KMS-11 (cell line): Measurements from ENCODE around the gene RUNX1.

Experiments used
- H2AFZ ChIP-seq: fragments of 200-600 bp; sonication (generic); 2 replicates; pipeline ENCODE4 v1.6.1; 2016; ENCODE audit warnings: antibody characterized with exemption, mixed run types, low read depth
- H3K27ac ChIP-seq: fragments of 200-600 bp; sonication (generic); 2 replicates; pipeline ENCODE4 v1.6.1; 2016; ENCODE audit warnings: mild to moderate bottlenecking, mixed run types
- H3K27me3 ChIP-seq: fragments of 200-600 bp; sonication (generic); 2 replicates; pipeline ENCODE4 v1.6.1; 2017; ENCODE audit warnings: mild to moderate bottlenecking, low read depth, mixed run types, moderate library complexity; ENCODE audit not compliant: insufficient read depth
- H3K36me3 ChIP-seq: fragments of 200-600 bp; sonication (generic); 2 replicates; pipeline ENCODE4 v1.6.1; 2017; ENCODE audit warnings: mild to moderate bottlenecking, mixed run types; ENCODE audit not compliant: insufficient read depth
- H3K4me1 ChIP-seq: fragments of 200-600 bp; sonication (generic); 2 replicates; pipeline ENCODE4 v1.6.1; 2016; ENCODE audit warnings: mild to moderate bottlenecking, low read depth, mixed run types; ENCODE audit not compliant: poor library complexity, severe bottlenecking
- H3K4me2 ChIP-seq: fragments of 200-600 bp; sonication (generic); 2 replicates; pipeline ENCODE4 v1.7.0; 2016; ENCODE audit warnings: mild to moderate bottlenecking, mixed run types
- H3K4me3 ChIP-seq: fragments of 200-600 bp; sonication (generic); IDR thresholded peaks from 2 replicates; pipeline ENCODE4 v1.6.1; 2017; ENCODE audit warnings: low read depth, low read length, mixed read lengths; ENCODE audit not compliant: insufficient read depth
- H3K79me2 ChIP-seq: fragments of 200-600 bp; sonication (generic); 2 replicates; pipeline ENCODE4 v1.6.1; 2016; ENCODE audit warnings: low read depth, mixed run types; ENCODE audit not compliant: insufficient read depth
- H3K9ac ChIP-seq: fragments of 200-600 bp; sonication (generic); 2 replicates; pipeline ENCODE4 v1.6.1; 2016; ENCODE audit warnings: mild to moderate bottlenecking, mixed run types
- H4K20me1 ChIP-seq: fragments of 200-600 bp; sonication (generic); 2 replicates; pipeline ENCODE4 v1.6.1; 2016; ENCODE audit warnings: mild to moderate bottlenecking, mixed run types; ENCODE audit not compliant: insufficient read depth
- CTCF ChIP-seq: fragments of 200-600 bp; sonication (generic); conservative IDR thresholded peaks from 2 replicates; pipeline ENCODE4 v1.6.1; 2017; ENCODE audit warnings: low read depth, mild to moderate bottlenecking, antibody characterized with exemption, low read length, moderate library complexity, mixed read lengths

RUNX1 gene

DNA sequence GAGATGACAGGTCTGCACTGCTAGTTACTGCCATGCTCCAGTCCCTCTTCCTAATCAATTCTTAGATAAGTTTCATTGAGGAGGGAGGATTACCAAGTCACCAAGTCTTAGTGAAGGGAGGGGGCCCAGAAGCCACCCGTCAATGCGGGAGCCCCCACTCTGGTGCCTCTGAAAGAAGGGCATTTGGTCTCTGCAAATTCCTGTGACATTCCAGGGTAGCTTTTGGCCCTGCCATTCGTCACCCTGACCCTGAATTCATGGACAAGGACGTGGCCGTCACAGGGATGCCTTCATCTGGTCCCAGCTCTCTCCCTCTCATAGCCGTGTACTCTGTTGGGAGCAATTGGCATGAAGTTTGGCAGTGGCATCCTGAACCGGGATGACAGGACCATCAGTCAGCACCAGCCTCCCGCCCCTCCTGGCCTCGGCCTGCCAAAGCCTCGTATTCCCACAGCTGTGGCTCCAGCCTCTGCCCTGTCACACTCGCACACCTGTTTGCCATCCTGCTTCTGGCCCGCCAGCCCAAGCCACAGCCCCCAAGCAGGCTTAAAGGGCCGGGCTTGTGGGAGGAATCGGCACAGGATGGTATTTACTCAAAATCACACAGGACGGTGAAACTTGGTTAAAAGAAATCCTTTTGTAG lies 229.6 kb downstream of the RUNX1 start:
- H3K36me3 ChIP-seq = no peaks in the 10 kb centered on the region
- no peak overlapping the region for H3K4me3 ChIP-seq
- no peak overlapping the region for H3K9ac ChIP-seq
- H4K20me1 ChIP-seq = no peaks in the 10 kb centered on the region
- no peak for TF ChIP-seq CTCF
- H3K27ac ChIP-seq = no peak overlapping the region
- no peak overlapping the region for H2AFZ ChIP-seq
- H3K79me2 ChIP-seq = no peaks in the 10 kb centered on the region
- H3K4me1 ChIP-seq = no peaks in the 10 kb centered on the region
- no peak overlapping the region for H3K4me2 ChIP-seq
- no peaks in the 10 kb centered on the region for H3K27me3 ChIP-seq

GRCh38 chr21:34818662-34819158 lies 230.4 kb downstream of the RUNX1 start:
- TF ChIP-seq CTCF = no peak
- H3K36me3 ChIP-seq = no peaks in the 10 kb centered on the region
- H3K79me2 ChIP-seq = no peaks in the 10 kb centered on the region
- H3K27me3 ChIP-seq = no peaks in the 10 kb centered on the region
- H3K4me2 ChIP-seq = no peak overlapping the region
- no peak overlapping the region for H3K4me3 ChIP-seq
- H3K4me1 ChIP-seq = no peaks in the 10 kb centered on the region
- no peaks in the 10 kb centered on the region for H4K20me1 ChIP-seq
- H3K27ac ChIP-seq = no peak overlapping the region
- no peak overlapping the region for H2AFZ ChIP-seq
- no peak overlapping the region for H3K9ac ChIP-seq

DNA sequence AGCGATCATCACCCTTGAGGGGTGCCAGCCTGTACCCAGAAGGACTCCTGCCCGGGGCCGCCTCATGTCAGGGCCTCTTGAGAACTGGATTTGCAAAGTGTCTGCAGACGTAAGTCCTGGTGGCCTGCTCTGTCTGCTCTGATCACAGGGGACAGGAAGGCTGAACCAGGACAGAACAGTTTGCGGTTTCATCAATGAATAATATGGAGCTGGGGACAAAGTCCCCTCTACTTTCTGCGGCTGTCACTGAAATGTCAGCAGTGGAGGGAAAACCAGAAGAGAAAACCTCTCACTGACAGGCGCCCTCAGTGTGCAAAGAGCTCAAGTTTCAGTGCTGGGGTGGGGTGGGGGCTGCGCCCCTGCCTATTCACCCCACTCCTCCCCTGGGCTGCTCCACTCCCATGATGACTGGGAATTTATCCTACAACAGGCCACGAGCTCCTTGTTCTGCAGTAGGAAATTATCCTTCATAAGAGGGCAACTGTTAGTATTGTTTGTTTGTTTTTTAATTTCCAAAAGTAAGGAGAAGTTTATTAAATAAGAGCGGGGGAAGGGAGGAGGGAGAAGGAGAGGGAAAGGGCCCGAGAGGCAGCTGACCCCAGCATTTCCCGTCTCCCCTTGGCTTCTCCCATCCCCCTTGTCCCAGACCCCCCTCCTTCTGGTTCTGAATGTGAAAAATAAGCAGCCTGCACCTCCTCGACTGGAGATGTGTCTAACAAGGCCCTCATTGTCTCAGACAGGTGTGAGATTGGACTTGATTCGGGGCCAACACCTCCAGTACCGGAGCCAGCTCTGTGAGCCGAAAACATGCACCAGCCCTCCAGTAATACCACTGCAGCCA lies 231.1 kb downstream of the RUNX1 start:
- H4K20me1 ChIP-seq = no peaks in the 10 kb centered on the region
- H3K79me2 ChIP-seq = no peaks in the 10 kb centered on the region
- no peak overlapping the region for H3K27ac ChIP-seq
- H3K4me3 ChIP-seq = no peak overlapping the region
- H3K27me3 ChIP-seq = no peaks in the 10 kb centered on the region
- no peak overlapping the region for H3K4me2 ChIP-seq
- no peak for TF ChIP-seq CTCF
- H3K4me1 ChIP-seq = no peaks in the 10 kb centered on the region
- H2AFZ ChIP-seq = no peak overlapping the region
- H3K36me3 ChIP-seq = no peaks in the 10 kb centered on the region
- H3K9ac ChIP-seq = no peak overlapping the region

GRCh38 chr21:34815831-34816705 lies 233.0 kb downstream of the RUNX1 start:
- Histone ChIP-seq H3K9ac (no peak overlapping the region), H3K4me1 (no peaks in the 10 kb centered on the region), H4K20me1 (no peaks in the 10 kb centered on the region), H3K27ac (no peak overlapping the region), H3K79me2 (no peaks in the 10 kb centered on the region), H3K4me3 (no peak overlapping the region), H2AFZ (no peak overlapping the region), H3K4me2 (no peak overlapping the region), H3K27me3 (no peaks in the 10 kb centered on the region), H3K36me3 (no peaks in the 10 kb centered on the region)
- TF ChIP-seq CTCF = no peak
